PC-9 (cell line): ENCODE results near the gene UNC93A.

Experiments used
- CTCF ChIP-seq: fragments of 200-600 bp; sonication (generic); conservative IDR thresholded peaks from 2 replicates; pipeline ENCODE4 v1.6.1; 2017; ENCODE audit warnings: mixed run types, antibody characterized with exemption, mild to moderate bottlenecking, moderate library complexity
- EZH2 ChIP-seq: fragments of 200-600 bp; sonication (generic); IDR thresholded peaks from 2 replicates; pipeline ENCODE4 v1.8.0; 2017; ENCODE audit warnings: antibody characterized with exemption, low read depth

GRCh38 chr6:167307342-167307955 lies 16.3 kb downstream of the UNC93A start:
- TF ChIP-seq CTCF, result no peak
- no peak for TF ChIP-seq EZH2
